Activated CD8-positive, alpha-beta memory T cell treated with anti-CD3 and anti-CD28 coated beads for 36 hours (primary cell): ENCODE data around the gene INA. TPM values are rescaled to one million over a fixed set of nuclear protein-coding genes. Genes with fewer than 3 reads are reported as not detected.
"Not testable (repeated sequence)": the region's sequence is repeated elsewhere in the genome, so short reads cannot be mapped to it uniquely, and the experiment has no call there.

ENCODE experiments used
- CTCF ChIA-PET: fragments of 350-600 bp; sonication (Branson Sonifier 250); formaldehyde crosslinking; loops from one replicate; lab custom pipeline; 2021; ENCODE audit warnings: antibody characterized with exemption; lab: Charles Lee
- POLR2A ChIA-PET: fragments of 350-600 bp; sonication (Branson Sonifier 250); formaldehyde crosslinking; loops from one replicate; lab custom pipeline; 2021; ENCODE audit warnings: antibody characterized with exemption; lab: Charles Lee
- total RNA-seq, 2 experiments: library from RNA; stranded (reverse); gene quantifications; one replicate each; pipeline ENCODE4 v1.2.3, GENCODE V29; 2021

Gene INA
- total RNA-seq = under 1 TPM; 0.63 to 0.82 TPM

- POLR2A ChIA-PET = interaction anchor here (0.6 kb wide), 1 partner anchor 184 kb away, joined by 7 read pairs; no protein-coding TSS in a partner anchor
- CTCF ChIA-PET = interaction anchor here (0.6 to 1.3 kb wide), 3 partner anchors 12 to 86 kb away, joined by 3 to 5 read pairs (median 3); no protein-coding TSS in a partner anchor
These were observed at the start of gene INA for GRCh38 chr10:103276896-103277712. Gene INA (plus strand): TSS chr10:103277138. CDS start chr10:103277212, 74 bp downstream.

GRCh38 chr10:103227416-103227815 lies 49.5 kb upstream of the INA start:
- POLR2A ChIA-PET = no interaction called here

GRCh38 chr10:103231047-103231551 lies 45.8 kb upstream of the INA start:
- ChIA-PET POLR2A (no interaction called here), CTCF (interaction anchor here (0.7 to 1.7 kb wide), 3 partner anchors 330 to 493 kb away, joined by 3 read pairs; no protein-coding TSS in a partner anchor)

More at GRCh38 chr10:103227416-103227815, 49.5 kb upstream of the INA start:
- CTCF ChIA-PET = interaction anchor here (0.6 to 1.4 kb wide), 2 partner anchors 17 to 404 kb away, joined by 3 to 5 read pairs; no protein-coding TSS in a partner anchor

- CTCF ChIA-PET = interaction anchor here (0.7 kb wide), 2 partner anchors 370 to 494 kb away, joined by 3 read pairs; no protein-coding TSS in a partner anchor
- POLR2A ChIA-PET = no interaction called here
These were observed 44.7 kb upstream of the INA start for GRCh38 chr10:103232131-103232673.

- ChIA-PET CTCF (no interaction called here), POLR2A (no interaction called here)
These were observed 44.0 kb upstream of the INA start for GRCh38 chr10:103232772-103233488.

GRCh38 chr10:103235775-103236174 lies 41.2 kb upstream of the INA start:
- ChIA-PET POLR2A (no interaction called here), CTCF (interaction anchor here (0.7 to 1.1 kb wide), 2 partner anchors 43 to 134 kb away, joined by 3 to 4 read pairs; partner anchors contain the start of gene NT5C2)

- POLR2A ChIA-PET = no interaction called here
- CTCF ChIA-PET = interaction anchor here (0.5 to 1.6 kb wide), 2 partner anchors 11 to 478 kb away, joined by 4 read pairs; no protein-coding TSS in a partner anchor
These were observed 38.3 kb upstream of the INA start for GRCh38 chr10:103238506-103239252.

GRCh38 chr10:103241262-103242011 lies 35.5 kb upstream of the INA start:
- POLR2A ChIA-PET = no interaction called here

GRCh38 chr10:103244666-103245271 lies 32.2 kb upstream of the INA start:
- POLR2A ChIA-PET = no interaction called here

More at GRCh38 chr10:103241262-103242011, 35.5 kb upstream of the INA start:
- CTCF ChIA-PET = interaction anchor here (1.7 kb wide), 1 partner anchor 44 kb away, joined by 3 read pairs; no protein-coding TSS in a partner anchor

GRCh38 chr10:103245587-103245986 lies 31.4 kb upstream of the INA start, which contains the start of gene RPEL1:
Gene RPEL1 (plus strand): TSS chr10:103245887. CDS start chr10:103245997, 110 bp downstream.
- CTCF ChIA-PET = interaction anchor here (1.5 to 2.2 kb wide), 4 partner anchors 17 to 410 kb away, joined by 3 to 11 read pairs (median 5); no protein-coding TSS in a partner anchor
- POLR2A ChIA-PET = interaction anchor here (0.7 kb wide), 1 partner anchor 140 kb away, joined by 3 read pairs; no protein-coding TSS in a partner anchor

More at GRCh38 chr10:103244666-103245271, 32.2 kb upstream of the INA start:
- CTCF ChIA-PET = interaction anchor here (0.5 to 2.2 kb wide), 12 partner anchors 17 to 409 kb away, joined by 3 to 11 read pairs (median 4); partner anchors contain the start of gene CNNM2

GRCh38 chr10:103246324-103246723 lies 30.6 kb upstream of the INA start:
- CTCF ChIA-PET = no interaction called here
- POLR2A ChIA-PET = interaction anchor here (0.7 kb wide), 1 partner anchor 140 kb away, joined by 3 read pairs; no protein-coding TSS in a partner anchor

- POLR2A ChIA-PET = interaction anchor here (0.6 to 0.7 kb wide), 2 partner anchors 308 to 710 kb away, joined by 3 read pairs; no protein-coding TSS in a partner anchor
- CTCF ChIA-PET = no interaction called here
These were observed 22.8 kb upstream of the INA start for GRCh38 chr10:103254113-103254512.

GRCh38 chr10:103254538-103255325 lies 22.2 kb upstream of the INA start:
- POLR2A ChIA-PET = interaction anchor here (0.6 to 0.7 kb wide), 3 partner anchors 159 to 709 kb away, joined by 3 to 9 read pairs (median 3); no protein-coding TSS in a partner anchor

GRCh38 chr10:103256613-103257012 lies 20.3 kb upstream of the INA start:
- ChIA-PET POLR2A (no interaction called here), CTCF (interaction anchor here (0.6 to 0.7 kb wide), 2 partner anchors 13 to 419 kb away, joined by 3 to 4 read pairs; no protein-coding TSS in a partner anchor)

More at GRCh38 chr10:103254538-103255325, 22.2 kb upstream of the INA start:
- CTCF ChIA-PET = no interaction called here

GRCh38 chr10:103257812-103258211 lies 19.1 kb upstream of the INA start:
- CTCF ChIA-PET = no interaction called here
- POLR2A ChIA-PET = no interaction called here

- POLR2A ChIA-PET, CTCF ChIA-PET: not testable (repeated sequence)
These were observed 18.0 kb upstream of the INA start for GRCh38 chr10:103258928-103259327.
